Measurements from ENCODE around the gene PATZ1.

GRCh38 chr22:31279327-31279669 lies 66.8 kb downstream of the PATZ1 start:
- TF ChIP-seq CTCF (IDR thresholded peaks at IDR 0.05) (no peak), POLR2A (IDR thresholded peaks at IDR 0.05) (no peak)
